PC-3 (cell line): ENCODE data around the gene OPA3.

ENCODE experiments used
- EZH2 ChIP-seq: fragments of 300-600 bp; sonication (generic); IDR thresholded peaks from one replicate; pipeline ENCODE4 v1.6.1; 2017; ENCODE audit warnings: antibody characterized with exemption, mild to moderate bottlenecking, low read length; ENCODE audit not compliant: unreplicated experiment
- TF ChIP-seq, protein P1 (sequence below): fragments of 300-600 bp; sonication (generic); conservative IDR thresholded peaks from 2 replicates; pipeline ENCODE4 v1.5.1; 2017; ENCODE audit warnings: antibody characterized with exemption, low read depth, mild to moderate bottlenecking, low read length

GRCh38 chr19:45630463-45630862 is 45.9 kb upstream of the OPA3 start:
- TF ChIP-seq, protein P1, sequence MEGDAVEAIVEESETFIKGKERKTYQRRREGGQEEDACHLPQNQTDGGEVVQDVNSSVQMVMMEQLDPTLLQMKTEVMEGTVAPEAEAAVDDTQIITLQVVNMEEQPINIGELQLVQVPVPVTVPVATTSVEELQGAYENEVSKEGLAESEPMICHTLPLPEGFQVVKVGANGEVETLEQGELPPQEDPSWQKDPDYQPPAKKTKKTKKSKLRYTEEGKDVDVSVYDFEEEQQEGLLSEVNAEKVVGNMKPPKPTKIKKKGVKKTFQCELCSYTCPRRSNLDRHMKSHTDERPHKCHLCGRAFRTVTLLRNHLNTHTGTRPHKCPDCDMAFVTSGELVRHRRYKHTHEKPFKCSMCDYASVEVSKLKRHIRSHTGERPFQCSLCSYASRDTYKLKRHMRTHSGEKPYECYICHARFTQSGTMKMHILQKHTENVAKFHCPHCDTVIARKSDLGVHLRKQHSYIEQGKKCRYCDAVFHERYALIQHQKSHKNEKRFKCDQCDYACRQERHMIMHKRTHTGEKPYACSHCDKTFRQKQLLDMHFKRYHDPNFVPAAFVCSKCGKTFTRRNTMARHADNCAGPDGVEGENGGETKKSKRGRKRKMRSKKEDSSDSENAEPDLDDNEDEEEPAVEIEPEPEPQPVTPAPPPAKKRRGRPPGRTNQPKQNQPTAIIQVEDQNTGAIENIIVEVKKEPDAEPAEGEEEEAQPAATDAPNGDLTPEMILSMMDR = no peak
- TF ChIP-seq EZH2 = no peak
